Liver (tissue), 3 donors: ENCODE data around the gene MRPL37.

Source experiments
- CTCF ChIP-seq: fragments of 150-350 bp; IDR thresholded peaks from 2 replicates; pipeline ENCODE4 v1.5.1; 2017; ENCODE audit warnings: improper control_type of control experiment, low read depth, low read length; ENCODE audit not compliant: missing input control
- EGR1 ChIP-seq, 2 donors: IDR thresholded peaks; 2 replicates each; pipeline ENCODE4 v1.6.1; 2016 to 2018; ENCODE audit warnings: antibody characterized with exemption in 2 of 2, low read depth in 2 of 2
- JUND ChIP-seq, 2 donors: IDR thresholded peaks; 2 replicates each; pipeline ENCODE4 v1.6.1; 2016; ENCODE audit warnings: antibody characterized with exemption in 2 of 2
- RAD21 ChIP-seq, 2 donors: IDR thresholded peaks; 2 replicates each; pipeline ENCODE4 v1.6.1; 2016; ENCODE audit warnings: antibody characterized with exemption in 2 of 2, mild to moderate bottlenecking in 2 of 2
- SP1 ChIP-seq: IDR thresholded peaks from 2 replicates; pipeline ENCODE4 v1.6.1; 2018; ENCODE audit warnings: antibody characterized with exemption, mild to moderate bottlenecking
- TAF1 ChIP-seq: conservative IDR thresholded peaks from 2 replicates; pipeline ENCODE4 v1.6.1; 2016; ENCODE audit warnings: antibody characterized with exemption, mild to moderate bottlenecking
- YY1 ChIP-seq: IDR thresholded peaks from 2 replicates; pipeline ENCODE4 v1.6.1; 2016; ENCODE audit warnings: antibody characterized with exemption, mild to moderate bottlenecking
- TF ChIP-seq, protein P1 (sequence below): IDR thresholded peaks from 2 replicates; pipeline ENCODE4 v1.6.1; 2016; ENCODE audit warnings: antibody characterized with exemption
- TF ChIP-seq, protein P2 (sequence below): IDR thresholded peaks from 2 replicates; pipeline ENCODE4 v1.6.1; 2016; ENCODE audit warnings: antibody characterized with exemption, mild to moderate bottlenecking
- TF ChIP-seq, protein P3 (sequence below): IDR thresholded peaks from 2 replicates; pipeline ENCODE4 v1.6.1; 2016; ENCODE audit warnings: antibody characterized with exemption
- TF ChIP-seq, protein P4 (sequence below): IDR thresholded peaks from 2 replicates; pipeline ENCODE4 v1.6.1; 2016; ENCODE audit warnings: antibody characterized with exemption
- donor health status: healthy.
- donor health status: healthy.

DNA sequence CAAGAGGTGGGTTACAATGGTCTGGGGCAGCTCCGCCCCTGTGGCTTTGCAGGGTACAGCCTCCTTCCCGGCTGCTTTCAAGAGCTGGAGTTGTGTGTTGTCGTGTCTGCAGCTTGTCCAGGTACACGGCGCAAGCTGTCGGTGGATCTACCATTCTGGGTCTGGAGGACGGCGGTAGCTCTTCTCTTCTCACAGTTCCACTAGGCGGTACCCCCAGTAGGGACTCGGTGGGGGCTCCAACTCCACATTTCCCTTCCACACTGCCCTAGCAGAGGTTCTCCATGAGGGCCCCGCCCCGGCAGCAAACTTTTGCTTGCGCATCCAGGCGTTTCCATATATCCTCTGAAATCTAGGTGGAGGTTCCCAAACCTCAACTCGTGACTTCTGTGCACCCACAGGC lies 34.8 kb upstream of the MRPL37 start:
- TF ChIP-seq CTCF (no peak), JUND (IDR thresholded peaks at IDR 0.05) (no peak), SP1 (no peak), RAD21 (IDR thresholded peaks at IDR 0.05) (no peak), TAF1 (no peak), YY1 (no peak), EGR1 (IDR thresholded peaks at IDR 0.05; ENCODE audit: low read depth in 2 of 2) (no peak)
- TF ChIP-seq, protein P1, sequence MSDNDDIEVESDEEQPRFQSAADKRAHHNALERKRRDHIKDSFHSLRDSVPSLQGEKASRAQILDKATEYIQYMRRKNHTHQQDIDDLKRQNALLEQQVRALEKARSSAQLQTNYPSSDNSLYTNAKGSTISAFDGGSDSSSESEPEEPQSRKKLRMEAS: no peak
- TF ChIP-seq, protein P2, sequence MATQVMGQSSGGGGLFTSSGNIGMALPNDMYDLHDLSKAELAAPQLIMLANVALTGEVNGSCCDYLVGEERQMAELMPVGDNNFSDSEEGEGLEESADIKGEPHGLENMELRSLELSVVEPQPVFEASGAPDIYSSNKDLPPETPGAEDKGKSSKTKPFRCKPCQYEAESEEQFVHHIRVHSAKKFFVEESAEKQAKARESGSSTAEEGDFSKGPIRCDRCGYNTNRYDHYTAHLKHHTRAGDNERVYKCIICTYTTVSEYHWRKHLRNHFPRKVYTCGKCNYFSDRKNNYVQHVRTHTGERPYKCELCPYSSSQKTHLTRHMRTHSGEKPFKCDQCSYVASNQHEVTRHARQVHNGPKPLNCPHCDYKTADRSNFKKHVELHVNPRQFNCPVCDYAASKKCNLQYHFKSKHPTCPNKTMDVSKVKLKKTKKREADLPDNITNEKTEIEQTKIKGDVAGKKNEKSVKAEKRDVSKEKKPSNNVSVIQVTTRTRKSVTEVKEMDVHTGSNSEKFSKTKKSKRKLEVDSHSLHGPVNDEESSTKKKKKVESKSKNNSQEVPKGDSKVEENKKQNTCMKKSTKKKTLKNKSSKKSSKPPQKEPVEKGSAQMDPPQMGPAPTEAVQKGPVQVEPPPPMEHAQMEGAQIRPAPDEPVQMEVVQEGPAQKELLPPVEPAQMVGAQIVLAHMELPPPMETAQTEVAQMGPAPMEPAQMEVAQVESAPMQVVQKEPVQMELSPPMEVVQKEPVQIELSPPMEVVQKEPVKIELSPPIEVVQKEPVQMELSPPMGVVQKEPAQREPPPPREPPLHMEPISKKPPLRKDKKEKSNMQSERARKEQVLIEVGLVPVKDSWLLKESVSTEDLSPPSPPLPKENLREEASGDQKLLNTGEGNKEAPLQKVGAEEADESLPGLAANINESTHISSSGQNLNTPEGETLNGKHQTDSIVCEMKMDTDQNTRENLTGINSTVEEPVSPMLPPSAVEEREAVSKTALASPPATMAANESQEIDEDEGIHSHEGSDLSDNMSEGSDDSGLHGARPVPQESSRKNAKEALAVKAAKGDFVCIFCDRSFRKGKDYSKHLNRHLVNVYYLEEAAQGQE: no peak
- TF ChIP-seq, protein P3, sequence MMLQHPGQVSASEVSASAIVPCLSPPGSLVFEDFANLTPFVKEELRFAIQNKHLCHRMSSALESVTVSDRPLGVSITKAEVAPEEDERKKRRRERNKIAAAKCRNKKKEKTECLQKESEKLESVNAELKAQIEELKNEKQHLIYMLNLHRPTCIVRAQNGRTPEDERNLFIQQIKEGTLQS: no peak
- TF ChIP-seq, protein P4, sequence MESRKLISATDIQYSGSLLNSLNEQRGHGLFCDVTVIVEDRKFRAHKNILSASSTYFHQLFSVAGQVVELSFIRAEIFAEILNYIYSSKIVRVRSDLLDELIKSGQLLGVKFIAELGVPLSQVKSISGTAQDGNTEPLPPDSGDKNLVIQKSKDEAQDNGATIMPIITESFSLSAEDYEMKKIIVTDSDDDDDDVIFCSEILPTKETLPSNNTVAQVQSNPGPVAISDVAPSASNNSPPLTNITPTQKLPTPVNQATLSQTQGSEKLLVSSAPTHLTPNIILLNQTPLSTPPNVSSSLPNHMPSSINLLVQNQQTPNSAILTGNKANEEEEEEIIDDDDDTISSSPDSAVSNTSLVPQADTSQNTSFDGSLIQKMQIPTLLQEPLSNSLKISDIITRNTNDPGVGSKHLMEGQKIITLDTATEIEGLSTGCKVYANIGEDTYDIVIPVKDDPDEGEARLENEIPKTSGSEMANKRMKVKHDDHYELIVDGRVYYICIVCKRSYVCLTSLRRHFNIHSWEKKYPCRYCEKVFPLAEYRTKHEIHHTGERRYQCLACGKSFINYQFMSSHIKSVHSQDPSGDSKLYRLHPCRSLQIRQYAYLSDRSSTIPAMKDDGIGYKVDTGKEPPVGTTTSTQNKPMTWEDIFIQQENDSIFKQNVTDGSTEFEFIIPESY: no peak
